HG02588 (cell line): Measurements from ENCODE around the gene RPL22L1.
"Not testable (repeated sequence)": the region's sequence is repeated elsewhere in the genome, so short reads cannot be mapped to it uniquely, and the experiment has no call there.

Experiments used
- ATAC-seq: cut with Tn5 transposase; IDR thresholded peaks from one replicate; pipeline ENCODE4 v1.9.1; 2021; ENCODE audit warnings: mild to moderate bottlenecking, moderate library complexity; ENCODE audit not compliant: unreplicated experiment

RPL22L1 gene

GRCh38 chr3:170878688-170879087, 8.7 kb upstream of the RPL22L1 start:
- not testable (repeated sequence) for ATAC-seq

GRCh38 chr3:170877311-170877710, 7.3 kb upstream of the RPL22L1 start:
- ATAC-seq, result not testable (repeated sequence)

- ATAC-seq, result no peak
These were observed 6.5 kb upstream of the RPL22L1 start for GRCh38 chr3:170876537-170876936.

- no peak for ATAC-seq
These were observed 780 bp downstream of the RPL22L1 start for GRCh38 chr3:170869239-170869590.

GRCh38 chr3:170868577-170869238, 1.3 kb downstream of the RPL22L1 start:
- ATAC-seq, result no peak

- ATAC-seq, result no peak
These were observed 2.7 kb downstream of the RPL22L1 start for GRCh38 chr3:170867143-170867937.

GRCh38 chr3:170866499-170866898, 3.5 kb downstream of the RPL22L1 start:
- ATAC-seq, result no peak

GRCh38 chr3:170865209-170866094, 4.5 kb downstream of the RPL22L1 start:
- no peak for ATAC-seq

- ATAC-seq, result no peak
These were observed 5.3 kb downstream of the RPL22L1 start for GRCh38 chr3:170864525-170865208.

GRCh38 chr3:170863816-170864215, 6.2 kb downstream of the RPL22L1 start:
- ATAC-seq, result no peak

- no peak for ATAC-seq
These were observed 7.2 kb downstream of the RPL22L1 start for GRCh38 chr3:170862618-170863374.

GRCh38 chr3:170858599-170858998, 11.4 kb downstream of the RPL22L1 start:
- no peak for ATAC-seq

GRCh38 chr3:170852324-170852723, 17.7 kb downstream of the RPL22L1 start:
- ATAC-seq, result no peak

- ATAC-seq, result no peak
These were observed 21.6 kb downstream of the RPL22L1 start for GRCh38 chr3:170848292-170848917.

- ATAC-seq, result no peak
These were observed 25.6 kb downstream of the RPL22L1 start for GRCh38 chr3:170844377-170844776.

- ATAC-seq, result no peak
These were observed 29.6 kb downstream of the RPL22L1 start for GRCh38 chr3:170840291-170840859.

GRCh38 chr3:170839518-170840100, 30.4 kb downstream of the RPL22L1 start:
- no peak for ATAC-seq

- no peak for ATAC-seq
These were observed 33.5 kb downstream of the RPL22L1 start for GRCh38 chr3:170836491-170836890.

- no peak for ATAC-seq
These were observed 34.7 kb downstream of the RPL22L1 start for GRCh38 chr3:170835336-170835735.
